Activated T-cell treated with anti-CD3 and anti-CD28 coated beads, Interleukin-2, amount 50 U/mL, for 72 hours (primary cell): ENCODE data around the gene PITPNM2. TPM values are rescaled to one million over a fixed set of nuclear protein-coding genes. Genes with fewer than 3 reads are reported as not detected.

Source experiments
- ATAC-seq, 2 donors: fragments of 150-1000 bp; cut with Tn5 transposase; replicated peaks in 1 of 2; 2 replicates each; pipeline ENCODE4 v1.10.0; 2021; ENCODE audit warnings: moderate library complexity in 2 of 2, mild to moderate bottlenecking in 1 of 2
- DNase-seq, 2 donors: peaks; one replicate each; pipeline ENCODE4 v3.0.0; 2021 to 2022; ENCODE audit warnings: mixed read lengths in 1 of 2
- H3K27ac Mint-ChIP-seq: one replicate; pipeline ENCODE4 v1.8.0; 2022; ENCODE audit warnings: mild to moderate bottlenecking, moderate library complexity, mixed read lengths
- H3K27me3 Mint-ChIP-seq: one replicate; pipeline ENCODE4 v1.8.0; 2022; ENCODE audit warnings: low read depth, mixed read lengths
- H3K36me3 Mint-ChIP-seq, 2 donors: one replicate each; pipeline ENCODE4 v1.8.0; 2022; ENCODE audit warnings: mixed read lengths in 2 of 2, mild to moderate bottlenecking in 1 of 2; ENCODE audit not compliant: insufficient read depth in 2 of 2
- H3K4me1 Mint-ChIP-seq: one replicate; pipeline ENCODE4 v1.8.0; 2022; ENCODE audit warnings: low read depth, mixed read lengths
- H3K4me3 Mint-ChIP-seq, 2 donors: one replicate each; pipeline ENCODE4 v1.8.0; 2022; ENCODE audit warnings: mild to moderate bottlenecking in 2 of 2, mixed read lengths in 2 of 2, moderate library complexity in 2 of 2
- H3K9me3 Mint-ChIP-seq, 2 donors: one replicate each; pipeline ENCODE4 v1.8.0; 2022; ENCODE audit warnings: mixed read lengths in 2 of 2
- total RNA-seq, 2 donors: library from RNA; stranded (reverse); gene quantifications; one replicate each; pipeline ENCODE4 v1.2.3, GENCODE V29; 2022

PITPNM2 gene
- total RNA-seq, 2 donors from 2014 or later: 14.1 to 18.1 TPM

- H3K36me3 Mint-ChIP-seq: no peaks in the 10 kb centered on the region
- H3K27ac Mint-ChIP-seq: no peak overlapping the region
- DNase-seq (no peak), ATAC-seq (no peak)
- peaks cover 50% of the 10 kb centered on the region for H3K4me1 Mint-ChIP-seq
- no peaks in the 10 kb centered on the region for H3K27me3 Mint-ChIP-seq
- no peaks in the 10 kb centered on the region for H3K9me3 Mint-ChIP-seq
- H3K4me3 Mint-ChIP-seq: no peak overlapping the region
Measured at GRCh38 chr12:123126294-123127181, 24.4 kb downstream of the PITPNM2 start.

GRCh38 chr12:123122626-123123025, 28.3 kb downstream of the PITPNM2 start:
- Mint-ChIP-seq H3K4me1 (peaks cover 60% of the 10 kb centered on the region), H3K4me3 (peak overlapping the region; percentile 26 to 31), H3K9me3 (no peaks in the 10 kb centered on the region), H3K27ac (no peak overlapping the region), H3K27me3 (no peaks in the 10 kb centered on the region), H3K36me3 (no peaks in the 10 kb centered on the region)
- ATAC-seq (no peak), DNase-seq (no peak)

GRCh38 chr12:123121670-123122069, 29.2 kb downstream of the PITPNM2 start:
- H3K27ac Mint-ChIP-seq: peak overlapping the region; percentile 55
- H3K4me3 Mint-ChIP-seq: peak overlapping the region in 1 of 2 donors; percentile 31
- H3K4me1 Mint-ChIP-seq: peaks cover 58% of the 10 kb centered on the region
- ATAC-seq (no peak), DNase-seq (no peak)
- H3K27me3 Mint-ChIP-seq: no peaks in the 10 kb centered on the region
- no peaks in the 10 kb centered on the region for H3K9me3 Mint-ChIP-seq
- H3K36me3 Mint-ChIP-seq: no peaks in the 10 kb centered on the region

DNA sequence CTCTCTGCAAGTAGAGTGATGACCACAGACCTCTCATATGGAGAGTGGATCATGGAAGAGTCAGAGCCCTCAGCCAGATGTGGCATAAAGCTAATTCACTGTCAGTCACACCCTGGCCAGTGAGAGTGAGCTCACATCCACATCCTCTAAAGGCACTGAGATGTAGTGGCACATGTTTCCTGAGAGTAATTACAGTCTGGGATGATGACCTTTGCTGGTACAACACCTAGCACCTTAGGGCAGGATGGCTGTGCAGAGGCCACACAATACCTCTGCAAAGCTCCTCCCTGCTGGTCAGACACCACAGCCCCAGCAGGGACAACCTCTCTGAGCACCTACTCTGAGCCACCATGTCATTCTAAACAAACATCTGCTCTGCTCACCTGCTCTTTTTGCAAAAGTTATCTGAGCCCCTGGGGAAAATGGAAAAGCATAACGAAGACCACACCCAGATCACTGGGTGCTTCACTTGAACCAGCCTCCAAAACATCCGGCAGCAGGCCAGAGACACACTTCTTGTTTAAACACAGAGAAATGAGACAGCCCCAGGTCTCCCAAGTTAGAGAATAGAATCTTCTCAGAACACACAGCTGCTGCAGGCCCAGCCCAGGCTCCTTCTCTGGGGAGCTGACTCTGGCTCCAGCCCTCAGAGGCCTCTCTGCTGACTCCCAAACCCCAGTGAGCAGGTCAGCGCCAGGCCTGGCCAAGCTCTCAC, 30.3 kb downstream of the PITPNM2 start:
- DNase-seq (peak; percentile 45 to 57), ATAC-seq (peak; percentile 89 to 92)
- Mint-ChIP-seq H3K4me1 (peaks cover 60% of the 10 kb centered on the region), H3K27ac (peak overlapping the region; percentile 73), H3K4me3 (peak overlapping the region; percentile 59 to 70), H3K36me3 (no peaks in the 10 kb centered on the region), H3K9me3 (no peaks in the 10 kb centered on the region), H3K27me3 (no peaks in the 10 kb centered on the region)

GRCh38 chr12:123119808-123120207, 31.1 kb downstream of the PITPNM2 start:
- no peaks in the 10 kb centered on the region for H3K27me3 Mint-ChIP-seq
- DNase-seq: peak; percentile 60 to 78
- H3K4me1 Mint-ChIP-seq: peaks cover 65% of the 10 kb centered on the region
- peak overlapping the region; percentile 84 for H3K27ac Mint-ChIP-seq
- ATAC-seq: peak; percentile 81 to 85
- peak overlapping the region; percentile 29 to 59 for H3K4me3 Mint-ChIP-seq
- no peaks in the 10 kb centered on the region for H3K36me3 Mint-ChIP-seq
- no peaks in the 10 kb centered on the region for H3K9me3 Mint-ChIP-seq

GRCh38 chr12:123118497-123118896, 32.4 kb downstream of the PITPNM2 start:
- DNase-seq: no peak
- H3K9me3 Mint-ChIP-seq: no peaks in the 10 kb centered on the region
- no peak for ATAC-seq
- no peaks in the 10 kb centered on the region for H3K36me3 Mint-ChIP-seq
- H3K27me3 Mint-ChIP-seq: no peaks in the 10 kb centered on the region
- H3K4me1 Mint-ChIP-seq: peaks cover 70% of the 10 kb centered on the region
- H3K27ac Mint-ChIP-seq: no peak overlapping the region
- H3K4me3 Mint-ChIP-seq: no peak overlapping the region

GRCh38 chr12:123115409-123116121, 35.3 kb downstream of the PITPNM2 start:
- peak overlapping the region; percentile 25 to 61 for H3K4me3 Mint-ChIP-seq
- no peaks in the 10 kb centered on the region for H3K27me3 Mint-ChIP-seq
- H3K27ac Mint-ChIP-seq: no peak overlapping the region
- H3K4me1 Mint-ChIP-seq: peaks cover 53% of the 10 kb centered on the region
- DNase-seq (peak in 1 of 2 donors; percentile 16), ATAC-seq (no peak)
- H3K36me3 Mint-ChIP-seq: no peaks in the 10 kb centered on the region
- H3K9me3 Mint-ChIP-seq: no peaks in the 10 kb centered on the region

DNA sequence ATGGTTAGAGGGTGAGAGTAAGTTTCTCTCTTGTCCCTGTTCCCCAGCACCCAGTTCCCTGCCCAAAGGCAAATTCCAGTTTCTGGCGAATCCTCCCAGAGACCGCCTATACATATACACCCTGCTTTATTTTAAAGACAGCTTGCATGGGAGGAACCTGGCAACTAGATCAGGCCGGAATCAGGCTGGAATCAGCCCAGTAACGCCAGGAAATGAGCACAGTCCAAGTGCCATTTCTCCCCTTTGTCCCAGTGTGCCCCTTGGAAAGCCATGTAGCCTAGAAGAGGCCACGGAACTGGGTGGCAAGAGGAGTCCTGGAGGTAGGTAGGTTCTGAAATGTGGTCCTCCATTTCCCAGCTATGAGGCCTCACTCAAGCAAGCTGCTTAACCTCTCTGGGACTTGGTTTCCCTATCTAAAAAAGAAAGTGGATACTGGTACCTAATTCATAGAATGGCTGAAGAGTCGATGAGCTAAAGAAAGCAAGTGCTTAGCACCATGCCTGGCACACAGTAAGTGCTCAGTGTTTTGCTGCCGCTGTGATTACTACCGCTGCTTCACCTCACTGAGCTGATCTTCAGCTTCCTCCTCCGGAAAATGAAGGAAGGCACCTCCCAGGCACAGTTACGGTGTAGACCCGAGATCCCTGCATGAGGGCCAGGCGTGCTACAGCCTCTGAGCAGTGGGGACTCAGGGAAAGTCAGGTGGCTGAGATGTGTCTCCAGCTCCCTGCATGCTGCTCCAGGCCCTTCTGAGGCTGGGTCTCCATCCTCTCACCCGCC, 36.4 kb downstream of the PITPNM2 start:
- no peak overlapping the region for H3K27ac Mint-ChIP-seq

DNA sequence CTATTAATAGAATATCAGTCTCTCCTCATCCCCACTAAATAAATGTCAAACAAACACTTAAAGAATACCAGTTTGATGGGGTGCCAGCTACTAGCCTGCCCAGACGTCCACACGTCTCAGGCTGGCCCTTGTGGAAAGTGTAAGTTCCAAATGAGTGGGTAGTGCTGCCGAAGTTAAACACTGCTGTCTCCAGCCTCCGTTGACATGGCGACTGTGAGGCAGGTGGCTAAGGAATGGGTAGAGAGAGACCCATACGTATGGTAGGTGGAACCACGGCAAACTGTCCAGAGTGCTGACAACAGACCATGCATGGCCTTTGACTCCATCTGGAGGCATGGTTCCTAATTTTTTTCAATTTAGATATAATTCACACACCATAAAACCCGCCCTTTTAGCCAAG, 37.9 kb downstream of the PITPNM2 start:
- peaks cover 37% of the 10 kb centered on the region for H3K4me1 Mint-ChIP-seq
- H3K36me3 Mint-ChIP-seq: peaks cover 0 to 1% of the 10 kb centered on the region in 2 donors

More for the DNA sequence above, 36.4 kb downstream of the PITPNM2 start:
- Mint-ChIP-seq H3K27me3 (no peaks in the 10 kb centered on the region), H3K4me3 (peak overlapping the region; percentile 12 to 61), H3K9me3 (no peaks in the 10 kb centered on the region), H3K4me1 (peaks cover 43% of the 10 kb centered on the region), H3K36me3 (no peaks in the 10 kb centered on the region)
- no peak for ATAC-seq
- DNase-seq: no peak

GRCh38 chr12:123111498-123112165, 39.3 kb downstream of the PITPNM2 start:
- Mint-ChIP-seq H3K9me3 (no peaks in the 10 kb centered on the region), H3K27me3 (no peaks in the 10 kb centered on the region), H3K4me3 (no peak overlapping the region), H3K36me3 (peaks cover 1 to 5% of the 10 kb centered on the region in 2 donors), H3K27ac (no peak overlapping the region), H3K4me1 (peaks cover 51% of the 10 kb centered on the region)
- DNase-seq: peak in 1 of 2 donors; percentile 26
- ATAC-seq: peak in 1 of 2 donors; percentile 39

More for the DNA sequence above, 37.9 kb downstream of the PITPNM2 start:
- Mint-ChIP-seq H3K9me3 (no peaks in the 10 kb centered on the region), H3K4me3 (no peak overlapping the region), H3K27me3 (no peaks in the 10 kb centered on the region), H3K27ac (no peak overlapping the region)
- ATAC-seq (no peak), DNase-seq (no peak)

GRCh38 chr12:123109319-123109772, 41.5 kb downstream of the PITPNM2 start:
- Mint-ChIP-seq H3K4me3 (no peak overlapping the region), H3K9me3 (no peaks in the 10 kb centered on the region), H3K27me3 (no peaks in the 10 kb centered on the region), H3K36me3 (peaks cover 1 to 5% of the 10 kb centered on the region in 2 donors), H3K27ac (no peak overlapping the region), H3K4me1 (peaks cover 47% of the 10 kb centered on the region)
- DNase-seq (no peak), ATAC-seq (no peak)

GRCh38 chr12:123108682-123109066, 42.2 kb downstream of the PITPNM2 start:
- peaks cover 1 to 5% of the 10 kb centered on the region in 2 donors for H3K36me3 Mint-ChIP-seq
- DNase-seq: no peak
- no peaks in the 10 kb centered on the region for H3K27me3 Mint-ChIP-seq
- H3K27ac Mint-ChIP-seq: no peak overlapping the region
- H3K4me3 Mint-ChIP-seq: no peak overlapping the region
- H3K4me1 Mint-ChIP-seq: peaks cover 45% of the 10 kb centered on the region
- no peak for ATAC-seq
- H3K9me3 Mint-ChIP-seq: no peaks in the 10 kb centered on the region
